GM23338 (cell line): ENCODE results near the gene EIF2B5. TPM values are rescaled to one million over a fixed set of nuclear protein-coding genes. Genes with fewer than 3 reads are reported as not detected.

Source experiments
- ATAC-seq: fragments of 200-7000 bp; cut with Tn5 transposase; 3 replicates; pipeline ENCODE4 v1.9.1; 2020
- DNase-seq: peaks from one replicate; pipeline ENCODE4 v3.0.0-alpha.2; 2015; ENCODE audit warnings: low spot score
- H2AFZ ChIP-seq: fragments of 200-600 bp; sonication (generic); 2 replicates; pipeline ENCODE4 v1.8.0; 2016; ENCODE audit warnings: antibody characterized with exemption, mild to moderate bottlenecking, moderate library complexity
- H3F3A ChIP-seq: fragments of 200-600 bp; sonication (generic); replicated peaks from 2 replicates; pipeline ENCODE4 v1.8.0; 2017; ENCODE audit warnings: antibody characterized with exemption, mixed run types, low read depth
- H3K27ac ChIP-seq: fragments of 200-600 bp; sonication (generic); 2 replicates; pipeline ENCODE4 v1.6.1; 2016; ENCODE audit warnings: low read depth
- H3K27me3 ChIP-seq: fragments of 200-600 bp; sonication (generic); 2 replicates; pipeline ENCODE4 v1.8.0; 2016; ENCODE audit warnings: mild to moderate bottlenecking, mixed run types, moderate library complexity; ENCODE audit not compliant: insufficient read depth
- H3K36me3 ChIP-seq: fragments of 200-600 bp; sonication (generic); 2 replicates; pipeline ENCODE4 v1.8.0; 2016; ENCODE audit warnings: mild to moderate bottlenecking; ENCODE audit not compliant: insufficient read depth
- H3K4me1 ChIP-seq: fragments of 200-600 bp; sonication (generic); 2 replicates; pipeline ENCODE4 v1.8.0; 2016; ENCODE audit warnings: mild to moderate bottlenecking, moderate library complexity; ENCODE audit not compliant: insufficient read depth
- H3K4me2 ChIP-seq: fragments of 200-600 bp; sonication (generic); 2 replicates; pipeline ENCODE4 v1.7.1; 2017; ENCODE audit warnings: mixed run types
- H3K4me3 ChIP-seq: fragments of 200-600 bp; sonication (generic); 2 replicates; pipeline ENCODE4 v1.6.1; 2016; ENCODE audit warnings: mixed run types
- H3K79me2 ChIP-seq: fragments of 200-600 bp; sonication (generic); replicated peaks from 2 replicates; pipeline ENCODE4 v1.8.0; 2017; ENCODE audit warnings: mild to moderate bottlenecking; ENCODE audit not compliant: insufficient read depth
- H3K9me2 ChIP-seq: fragments of 200-600 bp; sonication (generic); 2 replicates; pipeline ENCODE4 v1.8.0; 2017; ENCODE audit not compliant: insufficient read depth
- H4K20me1 ChIP-seq: fragments of 200-600 bp; sonication (generic); replicated peaks from 2 replicates; pipeline ENCODE4 v1.8.0; 2017; ENCODE audit warnings: mild to moderate bottlenecking; ENCODE audit not compliant: insufficient read depth
- H3K27ac Mint-ChIP-seq: 2 replicates; pipeline ENCODE4 v1.8.0; 2020; ENCODE audit warnings: inconsistent platforms, mild to moderate bottlenecking, moderate library complexity, mixed read lengths
- H3K27me3 Mint-ChIP-seq: 3 replicates; pipeline ENCODE4 v1.8.0; 2022; ENCODE audit warnings: low read depth, mild to moderate bottlenecking, moderate library complexity, mixed read lengths, inconsistent platforms; ENCODE audit not compliant: insufficient read depth, poor library complexity
- H3K36me3 Mint-ChIP-seq: 3 replicates; pipeline ENCODE4 v1.8.0; 2021; ENCODE audit warnings: low read depth, mild to moderate bottlenecking, inconsistent platforms, moderate library complexity, mixed read lengths
- H3K4me1 Mint-ChIP-seq: 3 replicates; pipeline ENCODE4 v1.8.0; 2020; ENCODE audit warnings: mild to moderate bottlenecking, inconsistent platforms, mixed read lengths
- H3K4me3 Mint-ChIP-seq: 3 replicates; pipeline ENCODE4 v1.8.0; 2021; ENCODE audit warnings: moderate library complexity, mild to moderate bottlenecking, inconsistent platforms, mixed read lengths
- H3K9me3 Mint-ChIP-seq: 3 replicates; pipeline ENCODE4 v1.8.0; 2020; ENCODE audit warnings: moderate library complexity, mild to moderate bottlenecking, inconsistent platforms, mixed read lengths
- POLR2AphosphoS5 ChIP-seq: IDR thresholded peaks from 2 replicates; pipeline ENCODE4 v1.6.1; 2016; ENCODE audit warnings: antibody characterized with exemption, low read depth
- ZNF114 ChIP-seq: fragments of 250-450 bp; sonication (Bioruptor Pico); IDR thresholded peaks from 2 replicates; pipeline ENCODE4 v1.5.0; 2020; ENCODE audit warnings: mild to moderate bottlenecking, moderate library complexity
- ZNF462 ChIP-seq: fragments of 250-450 bp; sonication (Bioruptor Pico); IDR thresholded peaks from 2 replicates; pipeline ENCODE4 v1.5.0; 2020; ENCODE audit warnings: mild to moderate bottlenecking, moderate library complexity
- polyA plus RNA-seq: library from polyadenylated mRNA; unstranded; fragments of >200 nt; fragmentation: Nextera tagmentation; extraction: Ambion mirVana; gene quantifications from 2 replicates; pipeline ENCODE4 v1.2.1, GENCODE V29; 2016
- total RNA-seq: library from RNA; depleted of rRNA; stranded (reverse); fragments of >200 nt; shearing (Covaris generic); gene quantifications from 2 replicates; pipeline ENCODE4 v1.2.3, GENCODE V29; 2014

EIF2B5 gene
- total and polyA plus RNA-seq, 2 experiments from 2014 or later, result 26.4 to 43.3 TPM

GRCh38 chr3:184186184-184186901 is 51.2 kb downstream of the EIF2B5 start, which contains the start of gene ABCF3:
Gene ABCF3, plus strand, starts transcription at chr3:184186199. Its CDS starts 9 bp downstream, at chr3:184186208.
- H3K36me3 ChIP-seq, result peaks cover 30% of the 10 kb centered on the region
- TF ChIP-seq ZNF462 (CRISPR knock-in tag) (no peak), POLR2AphosphoS5 (peak; percentile 72; the same call in 1 of the 2 replicates)
- H3K9me3 Mint-ChIP-seq, result no peaks in the 10 kb centered on the region; the same call in 2 of the 3 replicates
- DNase-seq, result no peak
- H3K4me1 Mint-ChIP-seq, result peaks cover 20% of the 10 kb centered on the region
- peaks cover 73% of the 10 kb centered on the region for H3K36me3 Mint-ChIP-seq
- H2AFZ ChIP-seq, result peak within 1 kb of the TSS; percentile 66; the same call in 1 of the 2 replicates
- H3K4me3 Mint-ChIP-seq, result peak within 1 kb of the TSS; percentile 96
- peak within 1 kb of the TSS; percentile 97 for H3K4me2 ChIP-seq
- no peaks in the 10 kb centered on the region for H3K9me2 ChIP-seq
- H3K4me1 ChIP-seq, result peaks cover 14% of the 10 kb centered on the region
- H3F3A ChIP-seq, result peaks cover 7% of the 10 kb centered on the region; the same call in 1 of the 2 replicates
- 0 out of 2 replicates have a peak, but pooled peaks cover 10% of the 10 kb centered on the region for H4K20me1 ChIP-seq
- H3K27ac ChIP-seq, result peak within 1 kb of the TSS; percentile 91
- H3K79me2 ChIP-seq, result peaks cover 34% of the 10 kb centered on the region
- H3K27ac Mint-ChIP-seq, result peak within 1 kb of the TSS; percentile 100
- peaks cover 21% of the 10 kb centered on the region for H3K27me3 Mint-ChIP-seq
- ATAC-seq, result peak; percentile 50
- H3K4me3 ChIP-seq, result peak within 1 kb of the TSS; percentile 99
- no peaks in the 10 kb centered on the region for H3K27me3 ChIP-seq

DNA sequence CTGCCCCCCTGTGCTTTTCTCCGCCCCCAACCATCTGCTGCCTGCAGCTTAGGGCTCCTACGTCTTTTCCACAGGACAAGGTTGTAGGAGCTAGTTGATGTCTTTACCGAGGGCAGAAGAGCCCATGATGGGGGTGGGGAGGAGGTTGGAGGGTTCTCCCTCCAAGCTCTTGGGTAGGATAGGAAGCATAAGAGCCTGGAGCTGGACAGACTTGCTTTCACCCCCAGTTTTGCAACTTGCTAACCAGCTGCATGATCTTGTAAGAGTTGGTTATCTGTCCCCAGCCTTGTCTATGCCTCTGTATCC is 51.7 kb downstream of the EIF2B5 start:
- no peaks in the 10 kb centered on the region for H3K9me2 ChIP-seq
- Mint-ChIP-seq H3K27me3 (peaks cover 21% of the 10 kb centered on the region), H3K9me3 (no peaks in the 10 kb centered on the region; the same call in 2 of the 3 replicates), H3K36me3 (peaks cover 68% of the 10 kb centered on the region), H3K4me1 (peaks cover 20% of the 10 kb centered on the region), H3K4me3 (peak overlapping the region; percentile 96), H3K27ac (no peak overlapping the region)
- no peak overlapping the region for H3K27ac ChIP-seq
- H3K36me3 ChIP-seq, result peaks cover 27% of the 10 kb centered on the region
- ATAC-seq (no peak), DNase-seq (no peak)
- peaks cover 7% of the 10 kb centered on the region; the same call in 1 of the 2 replicates for H3F3A ChIP-seq
- H3K4me2 ChIP-seq, result peak overlapping the region; percentile 97
- H3K27me3 ChIP-seq, result no peaks in the 10 kb centered on the region
- H3K79me2 ChIP-seq, result peaks cover 34% of the 10 kb centered on the region
- peaks cover 12% of the 10 kb centered on the region; the same call in 1 of the 2 replicates for H4K20me1 ChIP-seq
- H2AFZ ChIP-seq, result no peak overlapping the region
- peaks cover 14% of the 10 kb centered on the region for H3K4me1 ChIP-seq
- H3K4me3 ChIP-seq, result peak overlapping the region; percentile 99
- TF ChIP-seq POLR2AphosphoS5 (no peak), ZNF462 (CRISPR knock-in tag) (no peak), ZNF114 (no peak)
